ENCODE data around the gene SLC39A1. TPM values are rescaled to one million over a fixed set of nuclear protein-coding genes. Genes with fewer than 3 reads are reported as not detected.

SLC39A1 gene
- total RNA-seq, 4 donors from 2014 or later, result 81.0 to 157 (median 92.4) TPM

- Histone ChIP-seq H3K36me3 (peaks cover 10 to 95% (median 42%) of the 10 kb centered on the region in 3 donors), H3K4me1 (peaks cover 0 to 9% (median under 1%) of the 10 kb centered on the region in 4 donors), H3K9me3 (no peaks in the 10 kb centered on the region), H3K27ac (no peak overlapping the region), H3K27me3 (no peaks in the 10 kb centered on the region), H3K4me3 (no peak overlapping the region)
- DNase-seq (ENCODE audit: low spot score in 2 of 2), result no peak
- TF ChIP-seq EP300 (IDR thresholded peaks at IDR 0.05), result no peak
- TF ChIP-seq CTCF (IDR thresholded peaks at IDR 0.05), result no peak
- no peak for TF ChIP-seq POLR2A (IDR thresholded peaks at IDR 0.05)
- WGBS, 2 donors, result 90 to 96% methylated on average over 11 of the region's 11 CpGs
Measured at GRCh38 chr1:153933955-153934354, 29.4 kb downstream of the SLC39A1 start.

- TF ChIP-seq POLR2A (IDR thresholded peaks at IDR 0.05), result no peak
- no peak for TF ChIP-seq EP300 (IDR thresholded peaks at IDR 0.05)
- TF ChIP-seq CTCF (IDR thresholded peaks at IDR 0.05), result no peak
- WGBS, 2 donors, result 90% methylated on average over 14 of the region's 14 CpGs
- Histone ChIP-seq H3K9me3 (no peaks in the 10 kb centered on the region), H3K4me1 (peaks cover 0 to 14% (median 3%) of the 10 kb centered on the region in 4 donors), H3K27ac (no peak overlapping the region), H3K4me3 (no peak overlapping the region), H3K36me3 (peaks cover 10 to 90% (median 42%) of the 10 kb centered on the region in 3 donors), H3K27me3 (no peaks in the 10 kb centered on the region)
- no peak for DNase-seq (ENCODE audit: low spot score in 2 of 2)
Measured at GRCh38 chr1:153933430-153933829, 29.9 kb downstream of the SLC39A1 start.

GRCh38 chr1:153932156-153933131 lies 30.9 kb downstream of the SLC39A1 start:
- 92 to 93% methylated on average over 17 to 18 of the region's 18 CpGs for WGBS, 2 donors
- H3K9me3 ChIP-seq, result no peaks in the 10 kb centered on the region
- no peaks in the 10 kb centered on the region for H3K27me3 ChIP-seq
- peaks cover 0 to 23% (median 4%) of the 10 kb centered on the region in 4 donors for H3K4me1 ChIP-seq
- TF ChIP-seq CTCF (IDR thresholded peaks at IDR 0.05) (no peak), EP300 (IDR thresholded peaks at IDR 0.05) (no peak), POLR2A (IDR thresholded peaks at IDR 0.05) (no peak)
- DNase-seq (ENCODE audit: low spot score in 2 of 2), result no peak
- peaks cover 10 to 80% (median 39%) of the 10 kb centered on the region in 3 donors for H3K36me3 ChIP-seq
- H3K4me3 ChIP-seq, result no peak overlapping the region
- no peak overlapping the region for H3K27ac ChIP-seq

- DNase-seq (ENCODE audit: low spot score in 2 of 2), result no peak
- no peak for TF ChIP-seq CTCF (IDR thresholded peaks at IDR 0.05)
- no peak for TF ChIP-seq POLR2A (IDR thresholded peaks at IDR 0.05)
- no peak for TF ChIP-seq EP300 (IDR thresholded peaks at IDR 0.05)
- Histone ChIP-seq H3K9me3 (no peaks in the 10 kb centered on the region), H3K27ac (peak overlapping the region in 3 of 4 donors; percentile 52 to 69 (median 53)), H3K4me1 (peaks cover 0 to 23% (median 4%) of the 10 kb centered on the region in 4 donors), H3K27me3 (no peaks in the 10 kb centered on the region), H3K4me3 (no peak overlapping the region), H3K36me3 (peaks cover 2 to 58% (median 18%) of the 10 kb centered on the region in 3 donors)
- WGBS, 2 donors, result 82 to 83% methylated on average over 14 of the region's 14 CpGs
Measured at GRCh38 chr1:153929981-153930948, 33.1 kb downstream of the SLC39A1 start.

All from tibial nerve (tissue), 4 donors.